ENCODE results near the gene TCF4. TPM values are rescaled to one million over a fixed set of nuclear protein-coding genes. Genes with fewer than 3 reads are reported as not detected.

The TCF4 gene
- total RNA-seq, 6 donors from 2014 or later = 70.6 to 115 (median 92.4) TPM

- Histone ChIP-seq H3K4me1 (peaks cover 0 to 30% (median 3%) of the 10 kb centered on the region in 4 donors), H3K9me3 (no peaks in the 10 kb centered on the region), H3K27ac (no peak overlapping the region), H3K27me3 (no peaks in the 10 kb centered on the region), H3K36me3 (no peaks in the 10 kb centered on the region), H3K4me3 (no peak overlapping the region)
- 74 to 82% methylated on average over 2 of the region's 2 CpGs for WGBS, 2 donors
- ATAC-seq (ENCODE audit: low FRiP score in 2 of 2) (no peak), DNase-seq (no peak)
- TF ChIP-seq CTCF (IDR thresholded peaks at IDR 0.05) = peak in 1 of 6 experiments; percentile 7
- TF ChIP-seq EP300 (IDR thresholded peaks at IDR 0.05) = no peak
- no peak for TF ChIP-seq POLR2A (IDR thresholded peaks at IDR 0.05)
- no peak for TF ChIP-seq POLR2AphosphoS5 (IDR thresholded peaks at IDR 0.05)
These were observed 277.1 kb downstream of the TCF4 start for GRCh38 chr18:55310863-55311262.

- TF ChIP-seq POLR2AphosphoS5 (IDR thresholded peaks at IDR 0.05) (no peak), CTCF (IDR thresholded peaks at IDR 0.05) (no peak), EP300 (IDR thresholded peaks at IDR 0.05) (no peak), POLR2A (IDR thresholded peaks at IDR 0.05) (no peak)
- no peak for ATAC-seq (ENCODE audit: low FRiP score in 2 of 2)
- Histone ChIP-seq H3K27ac (no peak overlapping the region), H3K27me3 (no peaks in the 10 kb centered on the region), H3K36me3 (no peaks in the 10 kb centered on the region), H3K4me1 (peaks cover 0 to 29% (median 3%) of the 10 kb centered on the region in 4 donors), H3K4me3 (no peak overlapping the region), H3K9me3 (no peaks in the 10 kb centered on the region)
- 87 to 94% methylated on average over 4 of the region's 4 CpGs for WGBS, 2 donors
- DNase-seq = no peak
These were observed 277.8 kb downstream of the TCF4 start for GRCh38 chr18:55310044-55310676.

GRCh38 chr18:55309249-55309648 lies 278.7 kb downstream of the TCF4 start:
- DNase-seq = no peak
- ATAC-seq (ENCODE audit: low FRiP score in 2 of 2) = no peak
- no peaks in the 10 kb centered on the region for H3K36me3 ChIP-seq
- 94 to 97% methylated on average over 4 of the region's 4 CpGs for WGBS, 2 donors
- no peaks in the 10 kb centered on the region for H3K27me3 ChIP-seq
- TF ChIP-seq EP300 (IDR thresholded peaks at IDR 0.05) = no peak
- no peak for TF ChIP-seq CTCF (IDR thresholded peaks at IDR 0.05)
- no peak for TF ChIP-seq POLR2AphosphoS5 (IDR thresholded peaks at IDR 0.05)
- TF ChIP-seq POLR2A (IDR thresholded peaks at IDR 0.05) = no peak
- H3K9me3 ChIP-seq = no peaks in the 10 kb centered on the region
- no peak overlapping the region for H3K27ac ChIP-seq
- H3K4me3 ChIP-seq = no peak overlapping the region
- H3K4me1 ChIP-seq = peaks cover 0 to 20% (median 3%) of the 10 kb centered on the region in 4 donors

- peaks cover 0 to 15% (median under 1%) of the 10 kb centered on the region in 4 donors for H3K4me1 ChIP-seq
- 79 to 82% methylated on average over 3 of the region's 3 CpGs for WGBS, 2 donors
- no peak overlapping the region for H3K4me3 ChIP-seq
- H3K36me3 ChIP-seq = no peaks in the 10 kb centered on the region
- H3K9me3 ChIP-seq = no peaks in the 10 kb centered on the region
- ATAC-seq (ENCODE audit: low FRiP score in 2 of 2) = no peak
- no peaks in the 10 kb centered on the region for H3K27me3 ChIP-seq
- TF ChIP-seq CTCF (IDR thresholded peaks at IDR 0.05) (no peak), EP300 (IDR thresholded peaks at IDR 0.05) (no peak), POLR2A (IDR thresholded peaks at IDR 0.05) (no peak), POLR2AphosphoS5 (IDR thresholded peaks at IDR 0.05) (no peak)
- no peak for DNase-seq
- H3K27ac ChIP-seq = no peak overlapping the region
These were observed 280.5 kb downstream of the TCF4 start for GRCh38 chr18:55307505-55307904.

Data from upper lobe of left lung (tissue), 6 donors.